KMS-11 (cell line): ENCODE measurements around the gene LRP10.
"Not testable (repeated sequence)": the region's sequence is repeated elsewhere in the genome, so short reads cannot be mapped to it uniquely, and the experiment has no call there.

Source experiments
- H2AFZ ChIP-seq: fragments of 200-600 bp; sonication (generic); 2 replicates; pipeline ENCODE4 v1.6.1; 2016; ENCODE audit warnings: antibody characterized with exemption, mixed run types, low read depth
- H3K27ac ChIP-seq: fragments of 200-600 bp; sonication (generic); 2 replicates; pipeline ENCODE4 v1.6.1; 2016; ENCODE audit warnings: mild to moderate bottlenecking, mixed run types
- H3K27me3 ChIP-seq: fragments of 200-600 bp; sonication (generic); 2 replicates; pipeline ENCODE4 v1.6.1; 2017; ENCODE audit warnings: mild to moderate bottlenecking, low read depth, mixed run types, moderate library complexity; ENCODE audit not compliant: insufficient read depth
- H3K36me3 ChIP-seq: fragments of 200-600 bp; sonication (generic); 2 replicates; pipeline ENCODE4 v1.6.1; 2017; ENCODE audit warnings: mild to moderate bottlenecking, mixed run types; ENCODE audit not compliant: insufficient read depth
- H3K4me1 ChIP-seq: fragments of 200-600 bp; sonication (generic); 2 replicates; pipeline ENCODE4 v1.6.1; 2016; ENCODE audit warnings: mild to moderate bottlenecking, low read depth, mixed run types; ENCODE audit not compliant: poor library complexity, severe bottlenecking
- H3K4me2 ChIP-seq: fragments of 200-600 bp; sonication (generic); 2 replicates; pipeline ENCODE4 v1.7.0; 2016; ENCODE audit warnings: mild to moderate bottlenecking, mixed run types
- H3K4me3 ChIP-seq: fragments of 200-600 bp; sonication (generic); IDR thresholded peaks from 2 replicates; pipeline ENCODE4 v1.6.1; 2017; ENCODE audit warnings: low read depth, low read length, mixed read lengths; ENCODE audit not compliant: insufficient read depth
- H3K79me2 ChIP-seq: fragments of 200-600 bp; sonication (generic); 2 replicates; pipeline ENCODE4 v1.6.1; 2016; ENCODE audit warnings: low read depth, mixed run types; ENCODE audit not compliant: insufficient read depth
- H3K9ac ChIP-seq: fragments of 200-600 bp; sonication (generic); 2 replicates; pipeline ENCODE4 v1.6.1; 2016; ENCODE audit warnings: mild to moderate bottlenecking, mixed run types
- H4K20me1 ChIP-seq: fragments of 200-600 bp; sonication (generic); 2 replicates; pipeline ENCODE4 v1.6.1; 2016; ENCODE audit warnings: mild to moderate bottlenecking, mixed run types; ENCODE audit not compliant: insufficient read depth
- CTCF ChIP-seq: fragments of 200-600 bp; sonication (generic); conservative IDR thresholded peaks from 2 replicates; pipeline ENCODE4 v1.6.1; 2017; ENCODE audit warnings: low read depth, mild to moderate bottlenecking, antibody characterized with exemption, low read length, moderate library complexity, mixed read lengths

Gene LRP10

GRCh38 chr14:22852599-22852939, 19.0 kb upstream of the LRP10 start:
- Histone ChIP-seq H3K36me3 (no peaks in the 10 kb centered on the region), H3K9ac (peak overlapping the region; percentile 89; the same call in 1 of the 2 replicates), H3K4me3 (no peak overlapping the region), H3K4me1 (peaks cover 18% of the 10 kb centered on the region), H4K20me1 (no peaks in the 10 kb centered on the region), H2AFZ (peak overlapping the region; percentile 96), H3K79me2 (no peaks in the 10 kb centered on the region), H3K27ac (peak overlapping the region; percentile 77), H3K4me2 (peak overlapping the region; percentile 92), H3K27me3 (no peaks in the 10 kb centered on the region)
- TF ChIP-seq CTCF, result no peak

GRCh38 chr14:22852940-22853767, 18.4 kb upstream of the LRP10 start:
- Histone ChIP-seq H3K9ac (peak overlapping the region; percentile 89), H3K4me3 (no peak overlapping the region), H4K20me1 (no peaks in the 10 kb centered on the region), H3K4me2 (peak overlapping the region; percentile 92), H2AFZ (peak overlapping the region; percentile 96), H3K36me3 (no peaks in the 10 kb centered on the region), H3K27me3 (no peaks in the 10 kb centered on the region), H3K4me1 (peaks cover 20% of the 10 kb centered on the region), H3K27ac (peak overlapping the region; percentile 77), H3K79me2 (no peaks in the 10 kb centered on the region)
- TF ChIP-seq CTCF, result peak; percentile 94

DNA sequence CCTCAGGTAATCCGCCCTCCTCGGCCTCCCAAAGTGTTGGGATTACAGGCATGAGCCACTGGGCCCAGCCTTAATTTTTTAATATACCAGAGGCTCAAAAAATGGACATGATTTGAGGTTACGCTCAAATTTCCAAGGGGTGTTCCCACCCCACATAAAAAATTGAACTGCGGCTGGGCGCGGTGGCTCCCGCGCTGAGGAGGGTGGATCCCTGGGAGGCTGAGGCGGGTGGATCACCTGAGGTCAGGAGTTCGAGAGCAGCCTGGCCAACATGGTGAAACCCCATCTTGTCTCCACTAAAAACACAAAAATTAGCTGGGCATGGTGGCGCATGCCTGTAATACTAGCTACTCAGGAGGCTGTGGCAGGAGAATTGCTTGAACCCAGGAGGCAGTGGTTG, 17.2 kb upstream of the LRP10 start:
- H3K4me1 ChIP-seq, result peaks cover 32% of the 10 kb centered on the region
- not testable (repeated sequence) for H3K79me2 ChIP-seq, H2AFZ ChIP-seq, H4K20me1 ChIP-seq, H3K27me3 ChIP-seq, H3K9ac ChIP-seq, H3K4me3 ChIP-seq, H3K36me3 ChIP-seq, H3K27ac ChIP-seq, H3K4me2 ChIP-seq

GRCh38 chr14:22854963-22855724, 16.4 kb upstream of the LRP10 start:
- Histone ChIP-seq H3K27ac (no peak overlapping the region; the same call in 1 of the 2 replicates), H3K79me2 (no peaks in the 10 kb centered on the region), H3K36me3 (no peaks in the 10 kb centered on the region), H4K20me1 (no peaks in the 10 kb centered on the region), H3K4me2 (no peak overlapping the region), H3K4me1 (peaks cover 33% of the 10 kb centered on the region), H2AFZ (no peak overlapping the region), H3K9ac (no peak overlapping the region), H3K27me3 (no peaks in the 10 kb centered on the region), H3K4me3 (no peak overlapping the region)
- no peak for TF ChIP-seq CTCF

DNA sequence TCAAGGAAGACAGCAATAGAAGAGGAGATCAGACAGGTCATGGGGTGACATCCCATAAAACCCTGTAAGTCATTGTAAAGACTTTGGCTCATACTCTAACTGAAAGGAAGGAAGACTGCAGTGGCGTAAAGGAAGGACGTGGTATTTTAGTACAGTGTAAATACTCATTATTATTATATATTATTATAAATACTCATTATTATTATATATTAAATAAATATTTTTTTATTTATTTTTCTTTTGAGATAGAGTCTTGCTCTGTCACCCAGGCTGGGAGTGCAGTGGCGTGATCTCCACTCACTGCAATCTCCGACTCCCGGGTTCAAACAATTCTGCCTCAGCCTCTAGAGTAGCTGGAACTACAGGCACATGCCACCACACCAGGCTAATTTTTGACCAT, 15.1 kb upstream of the LRP10 start:
- no peak overlapping the region for H3K27ac ChIP-seq
- no peaks in the 10 kb centered on the region for H3K27me3 ChIP-seq
- H3K4me1 ChIP-seq, result peaks cover 33% of the 10 kb centered on the region
- TF ChIP-seq CTCF, result no peak
- H3K9ac ChIP-seq, result no peak overlapping the region
- no peaks in the 10 kb centered on the region for H3K36me3 ChIP-seq
- H3K4me2 ChIP-seq, result no peak overlapping the region
- no peaks in the 10 kb centered on the region for H4K20me1 ChIP-seq
- no peaks in the 10 kb centered on the region for H3K79me2 ChIP-seq
- H2AFZ ChIP-seq, result no peak overlapping the region
- H3K4me3 ChIP-seq, result no peak overlapping the region

GRCh38 chr14:22860377-22860776, 11.2 kb upstream of the LRP10 start:
- not testable (repeated sequence) for H3K27me3 ChIP-seq, H3K4me3 ChIP-seq, H3K36me3 ChIP-seq, H4K20me1 ChIP-seq, H3K79me2 ChIP-seq, H2AFZ ChIP-seq, H3K27ac ChIP-seq, H3K4me2 ChIP-seq, H3K9ac ChIP-seq
- H3K4me1 ChIP-seq, result peaks cover 15% of the 10 kb centered on the region
